G401.6 (cell line): ENCODE data around the gene APOBEC3G.
"Not testable (repeated sequence)": the region's sequence is repeated elsewhere in the genome, so short reads cannot be mapped to it uniquely, and the experiment has no call there.

Experiments used
- FAIRE-seq: peaks from 2 replicates; lab custom pipeline; 2012; peaks lifted over from hg19 to GRCh38; lab: Jason Lieb, UNC

APOBEC3G gene

DNA sequence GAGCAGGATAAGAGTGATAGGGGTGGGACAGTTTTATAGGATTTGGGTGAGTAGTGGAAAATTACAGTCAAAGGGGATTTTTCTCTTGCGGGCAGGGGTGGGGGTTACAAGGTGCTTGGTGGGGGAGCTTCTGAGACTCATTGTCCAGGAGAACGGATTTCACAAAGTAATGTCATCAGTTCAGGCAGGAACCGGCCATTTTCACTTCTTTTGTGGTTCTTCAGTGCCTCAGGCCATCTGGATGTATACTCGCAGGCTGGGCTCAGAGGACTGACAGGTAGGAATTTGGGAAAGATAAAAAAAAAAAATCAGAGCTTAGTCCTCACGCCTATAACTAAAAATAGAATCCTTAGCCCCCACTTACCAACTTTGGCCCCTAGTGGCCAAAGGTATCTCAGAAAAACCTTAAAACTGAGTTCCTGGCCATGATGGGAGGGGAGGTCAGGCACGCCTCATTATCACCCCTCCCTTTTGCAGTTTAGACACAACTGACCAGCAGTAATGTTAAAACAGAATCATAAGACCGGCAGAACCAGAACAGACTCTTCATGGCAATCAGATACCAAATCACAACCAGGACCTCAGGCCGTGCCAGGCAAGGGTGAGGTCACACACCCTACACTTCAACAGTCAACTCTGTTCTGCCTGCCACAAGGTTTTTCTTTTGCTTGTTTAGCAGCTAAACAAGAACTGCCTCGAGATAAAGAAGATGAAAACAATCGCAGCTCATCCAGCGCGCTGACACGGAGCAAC lies 8.9 kb upstream of the APOBEC3G start:
- no peak for FAIRE-seq

GRCh38 chr22:39070186-39070585 lies 6.9 kb upstream of the APOBEC3G start:
- FAIRE-seq: no peak

DNA sequence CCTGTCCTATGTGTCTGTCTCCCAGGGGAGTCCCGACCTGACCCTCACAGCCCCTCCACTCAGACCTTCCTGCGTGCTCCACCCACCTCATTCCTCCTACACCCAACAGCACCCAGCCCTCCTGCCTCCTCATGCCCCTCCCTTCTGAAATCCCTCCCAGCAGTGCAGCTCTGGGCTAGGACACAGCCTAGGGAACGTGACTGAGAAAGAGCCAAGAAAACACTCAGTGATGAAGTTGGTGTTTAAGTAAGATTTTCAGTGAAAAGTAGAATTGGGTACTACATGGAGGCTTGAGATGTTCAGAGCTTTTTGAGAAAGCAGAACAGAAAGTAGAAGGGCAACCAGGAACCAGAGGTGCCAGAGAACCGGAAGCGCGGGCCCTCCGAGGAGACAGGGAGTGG lies 4.5 kb upstream of the APOBEC3G start:
- not testable (repeated sequence) for FAIRE-seq

DNA sequence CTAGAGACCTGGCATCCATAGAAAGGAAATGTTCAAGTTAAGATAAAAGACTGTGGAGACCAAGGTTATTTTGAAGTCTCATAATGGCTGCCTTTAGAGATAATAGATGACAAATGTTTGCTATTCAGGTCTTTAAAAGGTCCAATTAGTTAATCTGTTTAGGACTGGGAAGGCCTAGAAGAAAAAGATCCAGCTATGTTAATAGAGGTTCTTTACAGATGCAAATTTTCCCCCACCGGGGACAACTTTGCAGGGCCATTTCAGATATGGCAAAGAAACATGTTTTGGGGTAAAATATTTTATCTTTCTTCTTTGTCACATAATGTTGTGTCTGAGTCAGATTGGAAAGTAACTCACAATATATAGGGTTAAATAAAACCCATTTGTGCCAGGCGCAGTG lies 3.1 kb upstream of the APOBEC3G start:
- no peak for FAIRE-seq

GRCh38 chr22:39076155-39077025 lies 685 bp upstream of the APOBEC3G start:
- FAIRE-seq: not testable (repeated sequence)

- FAIRE-seq: not testable (repeated sequence)
Measured at GRCh38 chr22:39077912-39078311, 837 bp downstream of the APOBEC3G start.

DNA sequence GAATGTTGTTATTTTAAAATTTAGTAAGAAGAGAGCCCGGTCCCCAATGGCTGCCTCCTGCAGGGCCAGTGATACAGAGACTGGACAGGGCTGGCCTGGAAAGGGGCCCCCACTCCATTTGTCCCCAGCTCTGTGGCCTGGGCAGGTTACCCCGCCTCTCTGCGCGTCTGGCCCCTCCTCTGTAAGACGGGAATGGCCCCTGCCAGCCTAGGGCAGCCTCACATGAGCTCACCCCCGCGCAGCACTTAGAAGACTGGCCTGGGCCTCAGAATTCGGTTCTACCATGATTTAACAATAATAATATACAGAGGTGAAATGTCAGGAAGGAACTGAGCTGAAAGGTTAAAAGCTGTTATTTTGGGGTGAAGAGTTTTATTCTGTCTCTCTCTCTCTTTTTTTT lies 1.3 kb downstream of the APOBEC3G start:
- FAIRE-seq: no peak

- FAIRE-seq: not testable (repeated sequence)
Measured at GRCh38 chr22:39079054-39079637, 2.1 kb downstream of the APOBEC3G start.

- FAIRE-seq: no peak
Measured at GRCh38 chr22:39080052-39080762, 3.1 kb downstream of the APOBEC3G start.

DNA sequence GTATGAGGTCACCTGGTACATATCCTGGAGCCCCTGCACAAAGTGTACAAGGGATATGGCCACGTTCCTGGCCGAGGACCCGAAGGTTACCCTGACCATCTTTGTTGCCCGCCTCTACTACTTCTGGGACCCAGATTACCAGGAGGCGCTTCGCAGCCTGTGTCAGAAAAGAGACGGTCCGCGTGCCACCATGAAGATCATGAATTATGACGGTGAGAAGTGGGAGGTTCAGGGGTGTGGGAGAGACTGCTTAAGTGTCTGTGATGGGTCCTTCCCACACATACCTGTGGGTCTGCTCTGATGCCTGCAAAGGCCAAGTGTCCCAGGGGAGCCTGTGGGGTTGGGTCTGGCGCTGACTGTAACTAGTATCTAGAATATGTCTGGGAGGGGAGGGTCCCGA lies 3.9 kb downstream of the APOBEC3G start:
- no peak for FAIRE-seq

GRCh38 chr22:39081598-39081997 lies 4.5 kb downstream of the APOBEC3G start:
- no peak for FAIRE-seq

DNA sequence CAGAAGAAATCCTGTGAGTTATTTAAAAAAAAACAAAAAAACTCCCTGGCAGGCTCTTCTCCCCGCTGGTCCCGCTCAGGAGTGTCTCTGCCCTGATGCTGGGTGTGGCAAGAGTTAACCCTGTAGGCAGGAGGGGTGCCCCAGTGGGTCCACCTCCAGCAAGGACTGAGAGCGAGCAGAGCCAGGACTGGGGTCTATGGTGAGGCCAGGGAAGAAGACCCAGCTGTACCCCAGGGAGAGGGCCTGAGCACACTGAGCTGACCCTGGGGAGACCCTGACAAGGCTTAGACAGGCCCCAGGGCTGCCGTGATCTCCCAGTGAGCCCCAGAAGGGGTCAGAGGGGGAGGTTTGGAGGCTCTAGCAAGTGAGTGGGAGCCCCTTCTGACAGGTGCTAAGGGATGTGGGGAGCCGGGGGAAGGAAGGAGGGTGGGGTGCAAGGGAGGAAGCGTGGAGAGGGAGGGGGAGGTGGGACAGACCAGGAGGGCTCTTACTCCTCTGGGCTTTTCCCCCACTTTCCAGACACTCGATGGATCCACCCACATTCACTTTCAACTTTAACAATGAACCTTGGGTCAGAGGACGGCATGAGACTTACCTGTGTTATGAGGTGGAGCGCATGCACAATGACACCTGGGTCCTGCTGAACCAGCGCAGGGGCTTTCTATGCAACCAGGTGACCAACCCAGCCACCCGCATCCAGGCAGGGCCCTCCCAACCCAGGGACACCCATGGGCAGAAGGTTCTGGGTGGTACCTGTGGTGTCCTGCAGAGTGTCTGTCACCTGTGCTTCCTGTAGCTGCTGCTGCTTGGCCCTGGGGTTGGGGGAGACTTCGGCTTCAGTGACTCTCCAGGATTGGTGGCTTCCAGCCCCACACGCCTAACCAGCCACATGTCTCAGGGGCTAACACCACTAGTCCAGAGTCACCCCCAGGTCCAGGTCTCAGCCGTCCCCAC lies 6.4 kb downstream of the APOBEC3G start:
- no peak for FAIRE-seq

DNA sequence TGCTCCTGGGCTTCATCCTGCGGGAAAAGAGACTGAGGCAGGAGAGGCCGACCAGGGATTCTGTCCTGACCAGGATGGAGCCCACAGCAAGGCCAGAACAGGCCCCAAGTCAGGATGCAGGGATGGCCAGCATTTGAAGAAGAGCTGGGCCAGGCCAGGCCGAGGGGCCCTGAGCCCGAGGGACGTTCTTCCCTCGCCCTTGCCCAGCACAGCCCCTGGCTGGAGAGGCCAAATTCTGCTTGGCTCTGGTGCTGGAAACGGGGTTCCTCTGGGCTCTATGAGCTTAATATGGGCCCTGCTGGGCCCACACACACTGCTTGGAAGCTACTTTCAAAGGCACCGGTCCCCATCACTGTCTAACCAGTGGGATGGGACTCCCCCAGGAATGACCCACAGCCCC lies 7.6 kb downstream of the APOBEC3G start:
- no peak for FAIRE-seq

- FAIRE-seq: no peak
Measured at GRCh38 chr22:39087098-39087497, 10.0 kb downstream of the APOBEC3G start.

GRCh38 chr22:39087881-39088684 lies 11.0 kb downstream of the APOBEC3G start:
- FAIRE-seq: peak; percentile 41

DNA sequence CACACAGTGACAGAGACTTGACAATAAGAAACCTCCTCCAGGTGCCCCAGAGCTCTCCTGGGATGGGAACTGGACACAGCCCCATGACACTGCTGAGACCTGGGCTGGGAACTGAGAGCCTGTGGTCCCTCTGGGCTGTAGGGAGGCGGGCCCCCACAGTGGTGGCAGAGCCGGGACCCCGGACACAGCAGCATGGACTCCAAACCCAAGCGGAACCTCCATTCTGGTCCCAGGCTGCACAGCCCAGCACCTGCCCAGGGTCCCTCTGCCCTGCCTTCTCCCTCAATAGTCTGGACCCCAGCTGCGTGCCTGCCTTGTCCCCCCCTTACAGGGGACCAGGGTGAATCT lies 11.6 kb downstream of the APOBEC3G start:
- no peak for FAIRE-seq

DNA sequence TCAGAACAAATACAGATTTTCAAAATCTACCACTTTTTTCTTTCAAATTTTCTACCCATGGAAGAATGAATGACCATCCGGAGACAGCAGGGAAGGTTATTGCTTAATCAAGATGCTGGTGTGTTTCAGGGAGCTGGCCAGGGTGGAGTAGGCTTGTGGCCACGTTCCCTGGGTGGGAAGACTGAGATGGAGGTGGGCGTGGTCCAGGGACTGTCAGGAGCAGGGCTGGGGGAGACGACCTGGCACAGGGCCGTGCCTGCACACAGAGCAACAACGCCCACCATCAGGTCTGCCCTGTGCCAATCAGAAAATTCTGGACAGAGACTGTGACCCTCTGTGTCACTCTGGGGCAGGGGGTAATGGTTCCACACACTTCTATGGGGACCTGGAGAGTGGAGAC lies 12.9 kb downstream of the APOBEC3G start:
- FAIRE-seq: no peak

DNA sequence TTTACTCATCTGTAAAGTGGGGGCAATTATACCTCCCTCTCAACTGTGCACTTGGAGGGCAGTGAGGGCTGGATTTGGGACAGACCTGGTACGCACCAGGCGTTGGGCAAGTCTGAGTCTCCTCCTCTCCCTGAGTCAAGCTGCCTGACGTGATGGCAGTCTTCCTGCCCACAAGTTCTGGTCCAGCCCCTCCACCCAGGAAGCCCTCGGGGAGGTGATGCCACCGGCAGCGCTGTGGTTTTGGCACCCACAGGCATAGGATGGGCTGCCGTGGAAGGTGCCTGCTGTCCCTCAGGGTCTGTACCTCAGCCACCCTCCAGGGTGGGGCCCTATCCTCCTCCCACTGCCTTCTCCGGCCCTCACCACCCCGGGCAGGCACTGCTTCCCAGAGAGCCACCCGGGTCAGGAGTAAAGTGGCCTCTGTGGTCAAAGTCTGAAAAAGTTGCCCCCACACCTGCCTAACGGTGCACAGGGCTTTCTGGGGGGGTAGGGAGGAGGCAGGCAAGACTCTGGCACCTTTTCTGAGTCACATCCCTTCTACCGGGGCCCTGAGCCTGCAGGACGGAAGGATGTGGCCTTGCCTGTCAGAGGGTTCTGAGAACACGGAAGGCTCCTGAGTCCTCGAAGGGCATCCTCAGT lies 13.5 kb downstream of the APOBEC3G start:
- no peak for FAIRE-seq

DNA sequence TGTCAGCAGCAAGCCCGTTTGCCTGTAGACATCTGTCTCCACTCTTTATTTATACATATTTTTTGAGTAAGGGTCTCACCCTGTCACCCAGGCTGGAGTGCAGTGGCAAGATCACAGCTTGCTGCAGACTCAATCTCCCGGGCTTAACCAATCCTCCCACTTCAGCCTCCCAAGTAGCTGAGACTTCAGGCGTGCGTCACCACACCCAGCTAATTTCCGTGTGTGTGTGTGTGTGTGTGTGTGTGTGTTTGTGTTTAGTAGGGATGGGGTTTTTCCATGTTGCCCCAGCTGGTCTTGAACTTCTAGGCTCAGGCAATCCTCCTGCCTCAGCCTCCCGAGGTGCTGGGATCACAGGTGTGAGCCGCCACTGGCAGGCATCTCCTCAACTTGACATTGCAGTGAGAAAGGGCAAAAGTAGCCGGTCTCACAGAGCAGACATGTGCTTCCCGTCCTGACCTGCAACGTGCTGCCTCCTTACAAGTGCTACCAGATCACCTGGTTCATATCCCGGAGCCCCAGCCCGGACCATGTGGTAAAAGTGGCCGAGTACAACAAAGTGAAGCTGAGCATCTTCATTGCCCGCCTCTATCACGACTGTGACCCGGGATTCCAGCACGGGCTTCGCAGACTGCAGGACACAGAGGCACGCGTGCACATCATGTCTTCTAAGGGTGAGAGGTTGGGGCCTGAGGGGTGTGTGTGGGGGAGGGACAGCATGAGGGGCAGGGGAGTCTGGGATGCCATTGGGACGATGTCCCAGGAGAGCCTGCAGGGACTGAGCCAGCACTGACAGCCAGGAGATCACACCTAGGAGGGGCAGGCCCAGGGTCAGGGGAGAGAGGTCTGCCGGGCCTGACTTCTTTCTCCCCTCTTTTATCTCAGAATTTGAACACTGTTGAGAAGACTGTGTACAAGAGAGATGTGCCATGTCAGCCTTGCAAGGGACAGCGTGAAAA lies 14.3 kb downstream of the APOBEC3G start:
- FAIRE-seq: no peak
